ENCODE measurements around the gene PFDN1. TPM values are rescaled to one million over a fixed set of nuclear protein-coding genes. Genes with fewer than 3 reads are reported as not detected.

PFDN1 gene
- total and polyA plus RNA-seq, 8 donors, result 28.6 to 137 (median 74.2) TPM

GRCh38 chr5:140286424-140286823 lies 16.5 kb downstream of the PFDN1 start:
- Histone ChIP-seq H3K27me3 (no peaks in the 10 kb centered on the region), H3K27ac (no peak overlapping the region), H3K4me1 (peaks cover 1 to 55% (median 23%) of the 10 kb centered on the region in 4 donors), H3K36me3 (no peaks in the 10 kb centered on the region), H3K4me3 (no peak overlapping the region), H3K9me3 (no peaks in the 10 kb centered on the region)
- intact Hi-C loops (cut with DNase I; ENCODE audit: low total_unique reads), result no loop called here
- TF ChIP-seq POLR2AphosphoS5 (IDR thresholded peaks at IDR 0.05) (no peak), EP300 (IDR thresholded peaks at IDR 0.05) (no peak), POLR2A (IDR thresholded peaks at IDR 0.05) (no peak)
- TF ChIP-seq, protein P1, sequence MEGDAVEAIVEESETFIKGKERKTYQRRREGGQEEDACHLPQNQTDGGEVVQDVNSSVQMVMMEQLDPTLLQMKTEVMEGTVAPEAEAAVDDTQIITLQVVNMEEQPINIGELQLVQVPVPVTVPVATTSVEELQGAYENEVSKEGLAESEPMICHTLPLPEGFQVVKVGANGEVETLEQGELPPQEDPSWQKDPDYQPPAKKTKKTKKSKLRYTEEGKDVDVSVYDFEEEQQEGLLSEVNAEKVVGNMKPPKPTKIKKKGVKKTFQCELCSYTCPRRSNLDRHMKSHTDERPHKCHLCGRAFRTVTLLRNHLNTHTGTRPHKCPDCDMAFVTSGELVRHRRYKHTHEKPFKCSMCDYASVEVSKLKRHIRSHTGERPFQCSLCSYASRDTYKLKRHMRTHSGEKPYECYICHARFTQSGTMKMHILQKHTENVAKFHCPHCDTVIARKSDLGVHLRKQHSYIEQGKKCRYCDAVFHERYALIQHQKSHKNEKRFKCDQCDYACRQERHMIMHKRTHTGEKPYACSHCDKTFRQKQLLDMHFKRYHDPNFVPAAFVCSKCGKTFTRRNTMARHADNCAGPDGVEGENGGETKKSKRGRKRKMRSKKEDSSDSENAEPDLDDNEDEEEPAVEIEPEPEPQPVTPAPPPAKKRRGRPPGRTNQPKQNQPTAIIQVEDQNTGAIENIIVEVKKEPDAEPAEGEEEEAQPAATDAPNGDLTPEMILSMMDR (IDR thresholded peaks at IDR 0.05), result no peak
- WGBS, 5 donors, result 82 to 97% (median 90%) methylated on average over 5 of the region's 5 CpGs
- DNase-seq, result no peak

GRCh38 chr5:140284013-140284412 lies 18.9 kb downstream of the PFDN1 start:
- intact Hi-C loops (cut with DNase I; ENCODE audit: low total_unique reads), result no loop called here

DNA sequence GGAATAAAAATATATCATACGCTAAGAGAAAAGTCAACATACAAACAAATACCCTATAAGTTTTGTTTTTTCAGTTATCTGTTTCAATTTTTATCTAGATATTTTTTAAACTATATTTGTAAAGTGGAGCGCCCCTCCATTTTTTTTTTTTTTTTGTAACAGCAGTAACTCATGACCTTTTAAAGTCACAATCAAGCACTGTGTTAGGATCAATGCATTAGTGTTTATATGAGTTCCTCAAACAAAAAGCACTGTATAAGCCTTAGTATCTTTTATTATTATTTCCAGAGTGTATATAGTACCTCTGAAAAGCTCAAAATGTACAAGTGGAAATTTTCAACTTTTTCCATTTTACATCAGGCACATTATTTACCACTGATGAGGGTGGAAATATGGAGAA lies 20.6 kb downstream of the PFDN1 start:
- H3K36me3 ChIP-seq, result peaks cover 0 to 25% (median 9%) of the 10 kb centered on the region in 4 donors
- peaks cover 0 to 30% (median 15%) of the 10 kb centered on the region in 4 donors for H3K4me1 ChIP-seq
- WGBS, 5 donors, result 49 to 81% (median 59%) methylated on average over 2 of the region's 2 CpGs
- intact Hi-C loops (cut with DNase I; ENCODE audit: low total_unique reads), result no loop called here
- H3K27ac ChIP-seq, result no peak overlapping the region
- TF ChIP-seq POLR2A (IDR thresholded peaks at IDR 0.05), result no peak
- no peak for TF ChIP-seq POLR2AphosphoS5 (IDR thresholded peaks at IDR 0.05)
- H3K9me3 ChIP-seq, result no peaks in the 10 kb centered on the region
- no peaks in the 10 kb centered on the region for H3K27me3 ChIP-seq
- no peak overlapping the region for H3K4me3 ChIP-seq
- DNase-seq, result no peak

More at GRCh38 chr5:140284013-140284412, 18.9 kb downstream of the PFDN1 start:
- H3K36me3 ChIP-seq, result peaks cover 0 to 16% (median 6%) of the 10 kb centered on the region in 4 donors
- H3K27ac ChIP-seq, result no peak overlapping the region
- no peak for DNase-seq
- no peak overlapping the region for H3K4me3 ChIP-seq
- H3K9me3 ChIP-seq, result no peaks in the 10 kb centered on the region
- peaks cover 0 to 42% (median 20%) of the 10 kb centered on the region in 4 donors for H3K4me1 ChIP-seq
- H3K27me3 ChIP-seq, result no peaks in the 10 kb centered on the region
- TF ChIP-seq EP300 (IDR thresholded peaks at IDR 0.05) (no peak), POLR2A (IDR thresholded peaks at IDR 0.05) (no peak), POLR2AphosphoS5 (IDR thresholded peaks at IDR 0.05) (no peak)
- TF ChIP-seq, protein P1 (IDR thresholded peaks at IDR 0.05), result no peak
- WGBS, 5 donors, result 73 to 90% (median 85%) methylated on average over 3 of the region's 3 CpGs

DNA sequence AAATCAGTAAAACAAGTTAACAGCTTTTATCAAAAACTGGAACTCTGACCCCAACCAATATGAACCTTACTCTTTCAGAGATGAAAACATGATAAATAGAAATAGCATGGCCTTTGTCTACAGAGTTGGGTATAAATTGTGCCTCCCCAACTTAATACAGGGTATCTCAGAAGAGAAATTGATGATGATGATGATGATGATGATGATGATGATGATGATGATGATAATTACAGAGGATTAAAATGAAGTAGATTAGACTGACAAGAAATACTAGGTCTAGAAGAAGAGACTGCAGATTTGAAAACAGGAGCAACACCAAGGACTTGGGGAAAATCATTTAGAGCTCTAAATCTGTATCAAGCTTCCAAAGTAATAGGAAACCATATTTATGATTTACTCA lies 27.1 kb downstream of the PFDN1 start:
- Histone ChIP-seq H3K27ac (no peak overlapping the region), H3K9me3 (no peaks in the 10 kb centered on the region), H3K27me3 (no peaks in the 10 kb centered on the region), H3K4me1 (peaks cover 0 to 21% (median 0%) of the 10 kb centered on the region in 4 donors), H3K4me3 (no peak overlapping the region), H3K36me3 (peaks cover 0 to 30% (median 14%) of the 10 kb centered on the region in 4 donors)
- intact Hi-C loops (cut with DNase I; ENCODE audit: low total_unique reads), result no loop called here
- no peak for TF ChIP-seq POLR2AphosphoS5 (IDR thresholded peaks at IDR 0.05)
- no peak for TF ChIP-seq POLR2A (IDR thresholded peaks at IDR 0.05)
- TF ChIP-seq, protein P1 (IDR thresholded peaks at IDR 0.05), result no peak
- TF ChIP-seq EP300 (IDR thresholded peaks at IDR 0.05), result no peak
- DNase-seq, result no peak

GRCh38 chr5:140273401-140273877 lies 29.5 kb downstream of the PFDN1 start:
- Histone ChIP-seq H3K9me3 (no peaks in the 10 kb centered on the region), H3K36me3 (peaks cover 0 to 16% (median 8%) of the 10 kb centered on the region in 4 donors), H3K27ac (peak overlapping the region in 3 of 5 donors; percentile 11 to 39 (median 12)), H3K27me3 (no peaks in the 10 kb centered on the region), H3K4me3 (no peak overlapping the region), H3K4me1 (peaks cover 0 to 21% (median 0%) of the 10 kb centered on the region in 4 donors)
- 77 to 88% (median 81%) methylated on average over 6 of the region's 6 CpGs for WGBS, 5 donors
- DNase-seq, result no peak
- TF ChIP-seq, protein P1 (IDR thresholded peaks at IDR 0.05), result no peak
- TF ChIP-seq POLR2A (IDR thresholded peaks at IDR 0.05) (no peak), EP300 (IDR thresholded peaks at IDR 0.05) (no peak), POLR2AphosphoS5 (IDR thresholded peaks at IDR 0.05) (no peak)
- intact Hi-C loops (cut with DNase I; ENCODE audit: low total_unique reads), result no loop called here
